GM21723 (cell line): ENCODE measurements around the gene CALY.
A peak's percentile ranks its signal among the peaks of the same experiment; 100 is the strongest.
"Not testable (repeated sequence)": the region's sequence is repeated elsewhere in the genome, so short reads cannot be mapped to it uniquely, and the experiment has no call there.

Experiments
- ATAC-seq: cut with Tn5 transposase; IDR thresholded peaks from one replicate; pipeline ENCODE4 v1.9.1; 2021; ENCODE audit warnings: mild to moderate bottlenecking, moderate library complexity; ENCODE audit not compliant: unreplicated experiment

Gene CALY

GRCh38 chr10:133367461-133367860, 30.8 kb upstream of the CALY start:
- not testable (repeated sequence) for ATAC-seq

- no peak for ATAC-seq
These were observed 30.1 kb upstream of the CALY start for GRCh38 chr10:133366751-133367150.

GRCh38 chr10:133366130-133366478, 29.4 kb upstream of the CALY start:
- ATAC-seq: no peak

- no peak for ATAC-seq
These were observed 28.9 kb upstream of the CALY start for GRCh38 chr10:133365461-133366129.

- no peak for ATAC-seq
These were observed 28.1 kb upstream of the CALY start for GRCh38 chr10:133364645-133365431.

GRCh38 chr10:133362846-133363245, 26.1 kb upstream of the CALY start:
- no peak for ATAC-seq

GRCh38 chr10:133361773-133362441, 25.2 kb upstream of the CALY start:
- ATAC-seq: no peak

- ATAC-seq: no peak
These were observed 24.5 kb upstream of the CALY start for GRCh38 chr10:133361227-133361626.

- no peak for ATAC-seq
These were observed 23.4 kb upstream of the CALY start for GRCh38 chr10:133359972-133360610.

- no peak for ATAC-seq
These were observed 22.9 kb upstream of the CALY start for GRCh38 chr10:133359554-133359971.

- ATAC-seq: no peak
These were observed 22.2 kb upstream of the CALY start for GRCh38 chr10:133358925-133359310.

GRCh38 chr10:133358162-133358924, 21.6 kb upstream of the CALY start:
- no peak for ATAC-seq

GRCh38 chr10:133357285-133358161, 20.8 kb upstream of the CALY start, which contains the start of gene FUOM:
TSS of gene FUOM (minus strand) at chr10:133358019. CDS start at chr10:133358007, 12 bp downstream.
- ATAC-seq: peak; percentile 76

- no peak for ATAC-seq
These were observed 20.0 kb upstream of the CALY start for GRCh38 chr10:133356549-133357284.

GRCh38 chr10:133355991-133356390, 19.3 kb upstream of the CALY start:
- ATAC-seq: no peak

GRCh38 chr10:133355266-133355665, 18.6 kb upstream of the CALY start:
- ATAC-seq: no peak

GRCh38 chr10:133354672-133355240, 18.1 kb upstream of the CALY start:
- no peak for ATAC-seq

GRCh38 chr10:133353988-133354605, 17.4 kb upstream of the CALY start:
- ATAC-seq: no peak
